ENCODE measurements around the gene TMEM237.

GRCh38 chr2:201643216-201643890 is at the start of gene TMEM237:
- TF ChIP-seq CTCF (IDR thresholded peaks at IDR 0.05) (no peak), POLR2A (IDR thresholded peaks at IDR 0.05) (no peak)
